Stimulated activated memory B cell treated with anti-CD40 and anti-IgM and Interleukin-4, amounts not matched to agents 10 μg/mL and 1 μg/mL and 100 μg/mL, for 72 hours (primary cell): ENCODE measurements around the gene GJE1.
A peak's percentile ranks its signal among the peaks of the same experiment; 100 is the strongest.
"Not testable (repeated sequence)": the region's sequence is repeated elsewhere in the genome, so short reads cannot be mapped to it uniquely, and the experiment has no call there.

Experiments
- ATAC-seq: fragments of 150-1000 bp; cut with Tn5 transposase; 2 replicates; pipeline ENCODE4 v1.10.0; 2021
- H3K27ac Mint-ChIP-seq: one replicate; pipeline ENCODE4 v1.8.0; 2022; ENCODE audit warnings: mild to moderate bottlenecking, mixed read lengths
- H3K27me3 Mint-ChIP-seq: one replicate; pipeline ENCODE4 v1.8.0; 2022; ENCODE audit warnings: mixed read lengths
- H3K36me3 Mint-ChIP-seq: one replicate; pipeline ENCODE4 v1.8.0; 2022; ENCODE audit warnings: mixed read lengths
- H3K4me1 Mint-ChIP-seq: one replicate; pipeline ENCODE4 v1.8.0; 2022; ENCODE audit warnings: mixed read lengths
- H3K4me3 Mint-ChIP-seq: one replicate; pipeline ENCODE4 v1.8.0; 2022; ENCODE audit warnings: mild to moderate bottlenecking, moderate library complexity, mixed read lengths
- H3K9me3 Mint-ChIP-seq: one replicate; pipeline ENCODE4 v1.8.0; 2022; ENCODE audit warnings: mixed read lengths

The GJE1 gene

GRCh38 chr6:142153196-142153595, 20.5 kb downstream of the GJE1 start:
- Mint-ChIP-seq H3K27ac (no peak overlapping the region), H3K4me1 (peaks cover 64% of the 10 kb centered on the region), H3K4me3 (no peak overlapping the region), H3K9me3 (no peaks in the 10 kb centered on the region), H3K27me3 (no peaks in the 10 kb centered on the region), H3K36me3 (peaks cover 13% of the 10 kb centered on the region)
- ATAC-seq, result no peak

GRCh38 chr6:142154336-142154735, 21.6 kb downstream of the GJE1 start:
- Mint-ChIP-seq H3K27ac (no peak overlapping the region), H3K27me3 (no peaks in the 10 kb centered on the region), H3K9me3 (no peaks in the 10 kb centered on the region)

GRCh38 chr6:142155091-142155490, 22.4 kb downstream of the GJE1 start:
- H3K36me3 Mint-ChIP-seq, result peaks cover 17% of the 10 kb centered on the region
- peaks cover 57% of the 10 kb centered on the region for H3K4me1 Mint-ChIP-seq
- H3K4me3 Mint-ChIP-seq, result no peak overlapping the region
- no peaks in the 10 kb centered on the region for H3K9me3 Mint-ChIP-seq
- no peaks in the 10 kb centered on the region for H3K27me3 Mint-ChIP-seq
- ATAC-seq, result no peak
- no peak overlapping the region for H3K27ac Mint-ChIP-seq

More at GRCh38 chr6:142154336-142154735, 21.6 kb downstream of the GJE1 start:
- no peak for ATAC-seq
- no peak overlapping the region for H3K4me3 Mint-ChIP-seq
- peaks cover 59% of the 10 kb centered on the region for H3K4me1 Mint-ChIP-seq
- peaks cover 13% of the 10 kb centered on the region for H3K36me3 Mint-ChIP-seq

GRCh38 chr6:142155895-142156757, 23.4 kb downstream of the GJE1 start:
- Mint-ChIP-seq H3K9me3 (no peaks in the 10 kb centered on the region), H3K4me3 (no peak overlapping the region), H3K27ac (peak overlapping the region; percentile 34), H3K36me3 (peaks cover 14% of the 10 kb centered on the region), H3K4me1 (peaks cover 54% of the 10 kb centered on the region), H3K27me3 (no peaks in the 10 kb centered on the region)
- no peak for ATAC-seq

GRCh38 chr6:142156758-142157068, 24.0 kb downstream of the GJE1 start:
- H3K27me3 Mint-ChIP-seq, ATAC-seq, H3K9me3 Mint-ChIP-seq, H3K4me3 Mint-ChIP-seq, H3K27ac Mint-ChIP-seq: not testable (repeated sequence)
- Mint-ChIP-seq H3K4me1 (peaks cover 52% of the 10 kb centered on the region), H3K36me3 (peaks cover 13% of the 10 kb centered on the region)

- Mint-ChIP-seq H3K9me3 (no peaks in the 10 kb centered on the region), H3K36me3 (peaks cover 22% of the 10 kb centered on the region), H3K27me3 (no peaks in the 10 kb centered on the region), H3K4me3 (no peak overlapping the region), H3K4me1 (peaks cover 42% of the 10 kb centered on the region), H3K27ac (no peak overlapping the region)
- ATAC-seq, result no peak
Observed at GRCh38 chr6:142162780-142163179, 30.1 kb downstream of the GJE1 start.

- Mint-ChIP-seq H3K4me1 (peaks cover 29% of the 10 kb centered on the region), H3K36me3 (peaks cover 17% of the 10 kb centered on the region), H3K27ac (no peak overlapping the region), H3K27me3 (no peaks in the 10 kb centered on the region), H3K9me3 (no peaks in the 10 kb centered on the region), H3K4me3 (no peak overlapping the region)
- no peak for ATAC-seq
Observed at GRCh38 chr6:142165227-142165626, 32.5 kb downstream of the GJE1 start.

- Mint-ChIP-seq H3K27ac (no peak overlapping the region), H3K4me3 (no peak overlapping the region), H3K4me1 (peaks cover 23% of the 10 kb centered on the region), H3K27me3 (no peaks in the 10 kb centered on the region), H3K9me3 (no peaks in the 10 kb centered on the region), H3K36me3 (peaks cover 20% of the 10 kb centered on the region)
- ATAC-seq, result no peak
Observed at GRCh38 chr6:142167071-142167470, 34.3 kb downstream of the GJE1 start.

GRCh38 chr6:142167486-142167885, 34.8 kb downstream of the GJE1 start:
- ATAC-seq, result no peak
- no peak overlapping the region for H3K27ac Mint-ChIP-seq
- H3K9me3 Mint-ChIP-seq, result no peaks in the 10 kb centered on the region
- peaks cover 19% of the 10 kb centered on the region for H3K4me1 Mint-ChIP-seq
- peaks cover 23% of the 10 kb centered on the region for H3K36me3 Mint-ChIP-seq
- no peak overlapping the region for H3K4me3 Mint-ChIP-seq
- no peaks in the 10 kb centered on the region for H3K27me3 Mint-ChIP-seq

GRCh38 chr6:142171351-142171750, 38.6 kb downstream of the GJE1 start:
- Mint-ChIP-seq H3K27ac (no peak overlapping the region), H3K4me3 (no peak overlapping the region), H3K36me3 (peaks cover 62% of the 10 kb centered on the region), H3K27me3 (no peaks in the 10 kb centered on the region), H3K4me1 (peaks cover 6% of the 10 kb centered on the region), H3K9me3 (no peaks in the 10 kb centered on the region)
- ATAC-seq, result no peak

GRCh38 chr6:142172758-142173157, 40.0 kb downstream of the GJE1 start:
- Mint-ChIP-seq H3K4me3 (no peak overlapping the region), H3K4me1 (peaks cover 6% of the 10 kb centered on the region), H3K27ac (no peak overlapping the region), H3K27me3 (no peaks in the 10 kb centered on the region), H3K36me3 (peaks cover 67% of the 10 kb centered on the region), H3K9me3 (peaks cover 3% of the 10 kb centered on the region)
- no peak for ATAC-seq

GRCh38 chr6:142173980-142174379, 41.3 kb downstream of the GJE1 start:
- no peak for ATAC-seq
- H3K27ac Mint-ChIP-seq, result no peak overlapping the region
- no peak overlapping the region for H3K4me3 Mint-ChIP-seq
- H3K36me3 Mint-ChIP-seq, result peaks cover 77% of the 10 kb centered on the region
- H3K9me3 Mint-ChIP-seq, result peaks cover 6% of the 10 kb centered on the region
- no peaks in the 10 kb centered on the region for H3K27me3 Mint-ChIP-seq
- peaks cover 6% of the 10 kb centered on the region for H3K4me1 Mint-ChIP-seq

GRCh38 chr6:142174703-142175102, 42.0 kb downstream of the GJE1 start:
- H3K36me3 Mint-ChIP-seq, result peaks cover 83% of the 10 kb centered on the region
- H3K9me3 Mint-ChIP-seq, result peaks cover 6% of the 10 kb centered on the region
- ATAC-seq, result no peak
- no peak overlapping the region for H3K27ac Mint-ChIP-seq
- peaks cover 6% of the 10 kb centered on the region for H3K4me1 Mint-ChIP-seq
- H3K4me3 Mint-ChIP-seq, result no peak overlapping the region
- no peaks in the 10 kb centered on the region for H3K27me3 Mint-ChIP-seq

GRCh38 chr6:142178129-142178528, 45.4 kb downstream of the GJE1 start:
- Mint-ChIP-seq H3K27me3 (no peaks in the 10 kb centered on the region), H3K27ac (no peak overlapping the region), H3K4me1 (peaks cover 12% of the 10 kb centered on the region), H3K36me3 (peaks cover 85% of the 10 kb centered on the region), H3K9me3 (peaks cover 6% of the 10 kb centered on the region), H3K4me3 (no peak overlapping the region)
- no peak for ATAC-seq

- no peak for ATAC-seq
- no peak overlapping the region for H3K27ac Mint-ChIP-seq
- H3K9me3 Mint-ChIP-seq, result peaks cover 6% of the 10 kb centered on the region
- no peak overlapping the region for H3K4me3 Mint-ChIP-seq
- H3K36me3 Mint-ChIP-seq, result peaks cover 65% of the 10 kb centered on the region
- H3K27me3 Mint-ChIP-seq, result no peaks in the 10 kb centered on the region
- peaks cover 6% of the 10 kb centered on the region for H3K4me1 Mint-ChIP-seq
Observed at GRCh38 chr6:142182004-142182403, 49.3 kb downstream of the GJE1 start.

- ATAC-seq, result no peak
- no peak overlapping the region for H3K27ac Mint-ChIP-seq
- H3K9me3 Mint-ChIP-seq, result no peaks in the 10 kb centered on the region
- peaks cover 6% of the 10 kb centered on the region for H3K4me1 Mint-ChIP-seq
- H3K27me3 Mint-ChIP-seq, result no peaks in the 10 kb centered on the region
- H3K36me3 Mint-ChIP-seq, result peaks cover 57% of the 10 kb centered on the region
- H3K4me3 Mint-ChIP-seq, result no peak overlapping the region
Observed at GRCh38 chr6:142183351-142183750, 50.6 kb downstream of the GJE1 start.
